IPS DF 6.9 (cell line): Measurements from ENCODE around the gene STPG1.
"Not testable (repeated sequence)": the region's sequence is repeated elsewhere in the genome, so short reads cannot be mapped to it uniquely, and the experiment has no call there.

Source experiments
- DNase-seq: peaks from one replicate; pipeline ENCODE4 v3.0.0-alpha.2; 2013; ENCODE audit warnings: low read depth, low spot score
- H3K27ac ChIP-seq: one replicate; pipeline ENCODE4 v1.5.1; 2013; ENCODE audit warnings: low read length, control low read depth
- H3K27me3 ChIP-seq: 2 replicates; pipeline ENCODE4 v1.6.1; 2013; ENCODE audit warnings: mild to moderate bottlenecking, low read length; ENCODE audit not compliant: control insufficient read depth, insufficient read depth
- H3K36me3 ChIP-seq: 2 replicates; pipeline ENCODE4 v1.6.1; 2013; ENCODE audit warnings: low read length; ENCODE audit not compliant: control insufficient read depth, insufficient read depth
- H3K4me1 ChIP-seq: 2 replicates; pipeline ENCODE4 v1.6.1; 2013; ENCODE audit warnings: low read length; ENCODE audit not compliant: control insufficient read depth, insufficient read depth
- H3K4me3 ChIP-seq: 2 replicates; pipeline ENCODE4 v1.5.1; 2013; ENCODE audit warnings: mild to moderate bottlenecking, low read length
- H3K9me3 ChIP-seq: 2 replicates; pipeline ENCODE4 v1.6.1; 2013; ENCODE audit warnings: low read length, inconsistent platforms; ENCODE audit not compliant: control insufficient read depth, insufficient read depth
- WGBS: extraction: QIAGEN DNeasy Blood & Tissue Kit; methylation state at CpG from one replicate; pipeline ENCODE4 v1.1.7; 2013; ENCODE audit warnings: mixed read lengths, missing lambda C conversion rate; ENCODE audit not compliant: insufficient read length, insufficient coverage; 5-methylcytosine and 5-hydroxymethylcytosine counted together

The STPG1 gene

GRCh38 chr1:24446446-24446845 lies 32.9 kb upstream of the STPG1 start:
- H3K4me3 ChIP-seq, H3K27me3 ChIP-seq, H3K36me3 ChIP-seq, DNase-seq, H3K9me3 ChIP-seq, H3K4me1 ChIP-seq, H3K27ac ChIP-seq: not testable (repeated sequence)
- WGBS = no CpG with 5 or more reads among the region's 2 CpGs

DNA sequence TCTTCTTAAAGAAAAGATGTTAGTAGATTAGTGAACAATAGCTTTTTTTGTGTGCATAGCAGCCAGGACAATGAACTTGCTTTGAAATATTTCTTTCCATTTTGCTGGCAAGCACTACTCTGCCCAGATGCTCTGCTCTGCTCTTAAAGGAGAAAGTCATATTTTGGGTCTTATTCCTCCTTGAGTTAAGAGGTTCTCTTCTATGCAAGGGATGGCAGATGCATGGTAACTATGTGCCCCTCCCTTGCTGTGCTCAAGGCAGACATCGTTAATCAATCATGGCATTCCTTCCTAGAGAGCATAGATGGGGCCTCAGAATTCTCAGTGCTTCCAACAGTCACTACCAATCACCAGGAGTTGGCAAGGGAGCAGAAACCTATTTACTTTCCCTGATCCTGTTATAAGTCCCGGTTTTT lies 29.7 kb upstream of the STPG1 start:
- no CpG with 5 or more reads among the region's 2 CpGs for WGBS
- no peaks in the 10 kb centered on the region for H3K27me3 ChIP-seq
- H3K27ac ChIP-seq = no peak overlapping the region
- H3K9me3 ChIP-seq = no peaks in the 10 kb centered on the region
- H3K36me3 ChIP-seq = no peaks in the 10 kb centered on the region
- no peak overlapping the region for H3K4me3 ChIP-seq
- DNase-seq = no peak
- H3K4me1 ChIP-seq = peaks cover 3% of the 10 kb centered on the region

DNA sequence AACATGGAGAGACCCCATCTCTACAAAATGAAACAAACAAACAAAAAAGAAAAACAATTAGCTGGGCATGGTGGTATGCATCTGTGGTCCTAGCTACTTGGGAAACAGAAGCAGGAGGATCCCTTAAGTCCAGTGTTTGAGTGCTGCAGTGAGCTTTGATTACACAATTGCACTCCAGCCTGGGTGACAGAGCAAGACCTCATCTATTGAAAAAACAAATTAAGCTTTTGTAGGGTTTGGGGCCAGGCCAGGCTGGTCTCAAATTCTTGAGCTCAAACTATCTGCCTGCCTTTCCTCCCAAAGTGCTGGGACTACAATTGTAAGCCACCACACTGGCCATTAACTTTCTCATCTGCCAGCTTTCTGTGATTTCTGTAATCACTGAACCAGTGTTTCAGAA lies 29.2 kb upstream of the STPG1 start:
- H3K27me3 ChIP-seq = no peaks in the 10 kb centered on the region
- no peak overlapping the region for H3K27ac ChIP-seq
- no peak for DNase-seq
- H3K9me3 ChIP-seq = no peaks in the 10 kb centered on the region
- H3K36me3 ChIP-seq = no peaks in the 10 kb centered on the region
- no peak overlapping the region for H3K4me3 ChIP-seq
- H3K4me1 ChIP-seq = peaks cover 4% of the 10 kb centered on the region

- Histone ChIP-seq H3K27ac (no peak overlapping the region), H3K36me3 (no peaks in the 10 kb centered on the region), H3K27me3 (no peaks in the 10 kb centered on the region), H3K4me3 (no peak overlapping the region), H3K4me1 (peaks cover 4% of the 10 kb centered on the region), H3K9me3 (no peaks in the 10 kb centered on the region)
- no CpG with 5 or more reads among the region's 14 CpGs for WGBS
- DNase-seq = no peak
Observed at GRCh38 chr1:24441996-24442668, 28.6 kb upstream of the STPG1 start.

DNA sequence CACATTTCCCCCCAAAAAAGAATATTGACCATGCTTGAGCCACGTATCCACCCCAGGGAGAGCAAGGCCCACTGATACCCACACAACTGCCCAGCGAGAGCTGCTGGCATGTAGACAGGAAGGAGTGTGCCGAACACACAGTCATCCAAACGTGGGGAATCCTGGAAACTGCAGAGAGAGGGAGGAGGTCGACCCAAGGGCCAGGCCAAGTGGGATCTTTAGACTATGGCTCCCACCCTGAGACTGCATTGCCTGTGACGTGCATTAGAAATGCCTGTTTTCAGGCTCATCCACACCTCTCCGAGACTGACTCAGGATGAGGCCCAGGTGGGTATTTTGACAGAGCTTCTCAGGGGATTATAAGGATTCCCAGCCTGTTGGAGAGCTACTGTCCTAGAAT lies 27.9 kb upstream of the STPG1 start:
- Histone ChIP-seq H3K27me3 (no peaks in the 10 kb centered on the region), H3K27ac (no peak overlapping the region), H3K9me3 (no peaks in the 10 kb centered on the region), H3K36me3 (no peaks in the 10 kb centered on the region), H3K4me3 (no peak overlapping the region), H3K4me1 (peaks cover 4% of the 10 kb centered on the region)
- DNase-seq = no peak
- no CpG with 5 or more reads among the region's 7 CpGs for WGBS

- Histone ChIP-seq H3K36me3 (no peaks in the 10 kb centered on the region), H3K4me3 (no peak overlapping the region), H3K27ac (no peak overlapping the region), H3K9me3 (no peaks in the 10 kb centered on the region), H3K27me3 (no peaks in the 10 kb centered on the region), H3K4me1 (peaks cover 4% of the 10 kb centered on the region)
- DNase-seq = no peak
- WGBS = no CpG with 5 or more reads among the region's 2 CpGs
Observed at GRCh38 chr1:24440436-24440835, 26.9 kb upstream of the STPG1 start.

DNA sequence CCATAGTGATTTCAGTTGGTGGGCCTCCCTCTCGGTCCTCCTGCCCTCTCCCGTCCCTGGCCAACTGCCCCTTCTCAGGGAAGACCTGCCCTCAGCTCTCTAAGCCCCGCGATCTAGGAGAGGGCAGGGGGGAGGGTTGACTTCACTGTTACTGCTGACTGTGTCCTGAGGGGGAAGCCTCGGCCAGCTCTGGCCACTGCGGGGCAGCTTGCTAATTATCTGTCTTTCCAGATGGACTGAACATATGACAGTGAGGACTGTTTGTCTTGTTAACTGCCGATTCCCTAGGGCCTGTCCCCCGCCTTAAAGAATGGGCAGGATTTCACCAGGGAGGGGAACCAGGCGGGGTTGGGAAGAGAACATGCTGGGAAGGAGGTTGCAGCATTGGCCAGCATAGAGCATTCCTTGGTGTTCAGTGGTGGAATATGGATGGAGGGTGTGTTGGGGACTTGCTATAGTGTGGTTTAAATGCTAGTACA lies 24.9 kb upstream of the STPG1 start:
- Histone ChIP-seq H3K4me1 (peaks cover 4% of the 10 kb centered on the region), H3K4me3 (no peak overlapping the region), H3K27ac (no peak overlapping the region), H3K9me3 (no peaks in the 10 kb centered on the region), H3K36me3 (no peaks in the 10 kb centered on the region), H3K27me3 (no peaks in the 10 kb centered on the region)
- WGBS = no CpG with 5 or more reads among the region's 9 CpGs
- no peak for DNase-seq

- no CpG with 5 or more reads among the region's 9 CpGs for WGBS
- DNase-seq = no peak
- no peaks in the 10 kb centered on the region for H3K9me3 ChIP-seq
- H3K4me1 ChIP-seq = peaks cover 4% of the 10 kb centered on the region
- H3K27me3 ChIP-seq = no peaks in the 10 kb centered on the region
- H3K36me3 ChIP-seq = no peaks in the 10 kb centered on the region
- H3K4me3 ChIP-seq = no peak overlapping the region
- no peak overlapping the region for H3K27ac ChIP-seq
Observed at GRCh38 chr1:24437631-24438396, 24.2 kb upstream of the STPG1 start.

- H3K4me1 ChIP-seq = peaks cover 4% of the 10 kb centered on the region
- no peaks in the 10 kb centered on the region for H3K36me3 ChIP-seq
- no peak overlapping the region for H3K27ac ChIP-seq
- H3K27me3 ChIP-seq = no peaks in the 10 kb centered on the region
- H3K9me3 ChIP-seq = no peaks in the 10 kb centered on the region
- H3K4me3 ChIP-seq = no peak overlapping the region
- no CpG with 5 or more reads among the region's 8 CpGs for WGBS
- no peak for DNase-seq
Observed at GRCh38 chr1:24435782-24436365, 22.3 kb upstream of the STPG1 start.

DNA sequence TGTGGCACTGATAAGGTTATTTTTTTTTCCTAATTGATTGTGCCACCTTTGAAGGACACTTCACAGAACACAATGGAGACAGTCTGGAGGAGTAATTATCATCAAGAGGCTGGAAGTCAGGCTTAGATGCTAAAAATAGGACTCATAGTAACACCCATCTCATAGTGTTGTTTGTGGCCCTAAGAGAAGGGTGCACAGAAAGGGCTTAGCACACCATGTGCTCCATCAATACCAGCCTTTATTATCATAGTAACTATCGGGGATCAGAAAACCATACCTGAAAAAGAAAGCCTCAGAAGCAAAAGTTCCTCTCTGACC lies 13.9 kb upstream of the STPG1 start:
- no peaks in the 10 kb centered on the region for H3K27me3 ChIP-seq
- H3K4me1 ChIP-seq = no peaks in the 10 kb centered on the region
- no peak for DNase-seq
- no peaks in the 10 kb centered on the region for H3K9me3 ChIP-seq
- no peak overlapping the region for H3K27ac ChIP-seq
- no CpG with 5 or more reads among the region's 1 CpG for WGBS
- H3K36me3 ChIP-seq = no peaks in the 10 kb centered on the region
- H3K4me3 ChIP-seq = no peak overlapping the region
